RWPE2 (cell line): ENCODE measurements around the gene WIZ.
"Not testable (repeated sequence)": the region's sequence is repeated elsewhere in the genome, so short reads cannot be mapped to it uniquely, and the experiment has no call there.

Experiments used
- ATAC-seq: fragments of 200-7000 bp; cut with Tn5 transposase; 3 replicates; pipeline ENCODE4 v1.9.1; 2021; ENCODE audit warnings: low read depth
- DNase-seq: peaks from one replicate; pipeline ENCODE4 v3.0.0-alpha.2; 2020; ENCODE audit warnings: low spot score
- H3K27ac ChIP-seq: fragments of 450-650 bp; 2 replicates; pipeline ENCODE4 v1.5.1; 2017; ENCODE audit warnings: mild to moderate bottlenecking; ENCODE audit not compliant: poor library complexity, severe bottlenecking
- H3K27me3 ChIP-seq: fragments of 250-450 bp; sonication (Bioruptor Pico); 2 replicates; pipeline ENCODE4 v1.5.1; 2021; ENCODE audit warnings: mild to moderate bottlenecking, moderate library complexity; ENCODE audit not compliant: insufficient read depth, poor library complexity, severe bottlenecking
- H3K36me3 ChIP-seq: fragments of 250-450 bp; sonication (Bioruptor Pico); 2 replicates; pipeline ENCODE4 v1.5.1; 2020; ENCODE audit warnings: low read depth, mild to moderate bottlenecking, moderate library complexity
- H3K4me1 ChIP-seq: fragments of 250-450 bp; sonication (Bioruptor Pico); 2 replicates; pipeline ENCODE4 v1.5.1; 2021; ENCODE audit warnings: mild to moderate bottlenecking, moderate library complexity; ENCODE audit not compliant: insufficient read depth, poor library complexity, severe bottlenecking
- H3K4me3 ChIP-seq: fragments of 250-450 bp; sonication (Bioruptor Pico); 2 replicates; pipeline ENCODE4 v1.5.1; 2021; ENCODE audit warnings: mild to moderate bottlenecking, moderate library complexity; ENCODE audit not compliant: severe bottlenecking
- H3K9me3 ChIP-seq: fragments of 250-450 bp; sonication (Bioruptor Pico); 2 replicates; pipeline ENCODE4 v1.5.1; 2021; ENCODE audit warnings: mild to moderate bottlenecking, moderate library complexity; ENCODE audit not compliant: severe bottlenecking
- TF ChIP-seq, protein P1 (sequence below): fragments of 450-650 bp; IDR thresholded peaks from one replicate; pipeline ENCODE4 v1.5.1; 2017; ENCODE audit warnings: mild to moderate bottlenecking, moderate library complexity; ENCODE audit not compliant: poor library complexity, severe bottlenecking

Gene WIZ

DNA sequence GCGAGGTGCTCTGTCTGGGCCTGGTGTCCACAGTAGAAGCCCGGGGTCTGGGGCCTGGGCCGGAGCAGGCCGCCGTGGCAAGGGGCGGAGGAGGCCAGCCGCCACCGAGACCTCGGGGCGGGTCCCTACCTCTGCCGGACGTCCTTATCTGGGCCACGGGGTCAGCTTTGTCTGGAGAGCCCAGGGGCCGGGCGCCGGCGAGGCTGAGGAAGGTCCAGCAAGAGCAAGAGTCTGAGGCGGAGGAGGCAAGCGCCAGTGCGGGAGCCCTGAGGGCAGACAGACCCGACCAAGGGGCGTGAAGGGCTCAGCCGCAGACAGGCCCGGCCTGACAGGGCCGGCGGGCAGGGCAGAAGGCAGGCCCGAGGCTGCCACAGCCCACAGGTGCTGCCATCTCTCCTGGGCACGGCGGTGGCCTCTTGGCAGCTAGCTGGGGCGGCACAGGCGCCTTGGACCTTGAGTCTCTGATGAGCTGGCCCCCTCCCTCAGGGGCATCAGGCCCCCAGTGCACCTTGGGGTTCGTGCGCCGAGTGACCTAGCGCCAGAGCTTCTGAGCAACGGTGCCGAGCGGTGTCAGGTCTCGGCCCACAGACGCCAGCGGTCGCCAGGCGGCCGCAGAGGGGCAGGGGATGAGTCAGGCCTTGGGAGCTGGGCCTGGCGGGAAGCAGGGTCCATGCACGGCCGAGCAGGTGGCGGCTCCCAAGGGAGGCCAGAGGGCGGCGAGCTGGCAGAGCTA is 51.1 kb downstream of the WIZ start:
- ATAC-seq (no peak), DNase-seq (no peak)
- TF ChIP-seq, protein P1, sequence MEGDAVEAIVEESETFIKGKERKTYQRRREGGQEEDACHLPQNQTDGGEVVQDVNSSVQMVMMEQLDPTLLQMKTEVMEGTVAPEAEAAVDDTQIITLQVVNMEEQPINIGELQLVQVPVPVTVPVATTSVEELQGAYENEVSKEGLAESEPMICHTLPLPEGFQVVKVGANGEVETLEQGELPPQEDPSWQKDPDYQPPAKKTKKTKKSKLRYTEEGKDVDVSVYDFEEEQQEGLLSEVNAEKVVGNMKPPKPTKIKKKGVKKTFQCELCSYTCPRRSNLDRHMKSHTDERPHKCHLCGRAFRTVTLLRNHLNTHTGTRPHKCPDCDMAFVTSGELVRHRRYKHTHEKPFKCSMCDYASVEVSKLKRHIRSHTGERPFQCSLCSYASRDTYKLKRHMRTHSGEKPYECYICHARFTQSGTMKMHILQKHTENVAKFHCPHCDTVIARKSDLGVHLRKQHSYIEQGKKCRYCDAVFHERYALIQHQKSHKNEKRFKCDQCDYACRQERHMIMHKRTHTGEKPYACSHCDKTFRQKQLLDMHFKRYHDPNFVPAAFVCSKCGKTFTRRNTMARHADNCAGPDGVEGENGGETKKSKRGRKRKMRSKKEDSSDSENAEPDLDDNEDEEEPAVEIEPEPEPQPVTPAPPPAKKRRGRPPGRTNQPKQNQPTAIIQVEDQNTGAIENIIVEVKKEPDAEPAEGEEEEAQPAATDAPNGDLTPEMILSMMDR, result no peak
- peaks cover 71% of the 10 kb centered on the region for H3K36me3 ChIP-seq
- H3K9me3 ChIP-seq, result no peaks in the 10 kb centered on the region
- no peaks in the 10 kb centered on the region for H3K27me3 ChIP-seq
- H3K4me1 ChIP-seq, result no peaks in the 10 kb centered on the region
- no peak overlapping the region for H3K4me3 ChIP-seq
- no peak overlapping the region for H3K27ac ChIP-seq

DNA sequence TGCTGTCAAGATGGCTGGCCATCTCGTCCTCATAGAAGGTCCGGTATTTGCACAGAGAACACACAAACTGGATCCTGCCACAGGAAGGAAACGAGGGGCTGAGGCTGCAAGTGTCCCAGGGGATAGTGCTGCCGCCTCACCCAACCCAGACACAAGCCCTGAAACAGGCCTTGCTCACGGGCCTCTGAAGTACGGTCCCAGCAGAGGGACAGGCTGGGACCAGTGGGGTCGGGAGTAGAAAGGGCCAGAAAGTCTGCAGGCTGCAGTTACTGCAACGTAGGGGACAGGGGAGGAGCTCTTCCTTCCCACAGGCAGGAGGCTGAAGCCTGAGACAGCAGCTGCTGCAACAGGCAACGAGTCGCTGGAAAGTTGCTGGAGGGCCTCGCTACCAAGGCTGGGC is 52.0 kb downstream of the WIZ start:
- Histone ChIP-seq H3K9me3 (no peaks in the 10 kb centered on the region), H3K36me3 (peaks cover 74% of the 10 kb centered on the region), H3K27me3 (no peaks in the 10 kb centered on the region), H3K4me3 (no peak overlapping the region), H3K4me1 (no peaks in the 10 kb centered on the region), H3K27ac (no peak overlapping the region)
- TF ChIP-seq, protein P1, result no peak
- DNase-seq, result no peak
- no peak for ATAC-seq

DNA sequence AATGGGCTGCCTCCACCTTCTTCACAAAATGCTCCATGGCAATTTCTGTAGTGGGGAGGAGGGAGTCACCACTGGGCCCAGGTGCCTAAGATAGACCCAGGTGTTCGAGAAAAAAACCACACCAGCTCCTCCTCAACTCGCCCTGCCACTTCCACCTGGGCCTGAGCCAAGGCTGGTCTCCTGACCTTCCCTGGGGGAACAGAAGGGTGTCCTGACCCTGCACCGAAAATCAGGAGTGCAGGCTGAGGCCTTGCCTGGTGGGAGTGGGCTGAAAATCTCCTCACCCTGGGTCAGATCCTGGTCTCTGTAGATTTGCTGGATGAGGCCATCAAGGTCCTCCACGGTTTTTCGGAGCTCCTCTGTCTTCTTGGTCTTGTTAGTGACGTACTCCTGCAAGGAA is 52.5 kb downstream of the WIZ start:
- H3K4me3 ChIP-seq, result no peak overlapping the region
- no peaks in the 10 kb centered on the region for H3K9me3 ChIP-seq
- no peak overlapping the region for H3K27ac ChIP-seq
- TF ChIP-seq, protein P1, result no peak
- H3K27me3 ChIP-seq, result no peaks in the 10 kb centered on the region
- DNase-seq (no peak), ATAC-seq (no peak)
- no peaks in the 10 kb centered on the region for H3K4me1 ChIP-seq
- H3K36me3 ChIP-seq, result peaks cover 77% of the 10 kb centered on the region

DNA sequence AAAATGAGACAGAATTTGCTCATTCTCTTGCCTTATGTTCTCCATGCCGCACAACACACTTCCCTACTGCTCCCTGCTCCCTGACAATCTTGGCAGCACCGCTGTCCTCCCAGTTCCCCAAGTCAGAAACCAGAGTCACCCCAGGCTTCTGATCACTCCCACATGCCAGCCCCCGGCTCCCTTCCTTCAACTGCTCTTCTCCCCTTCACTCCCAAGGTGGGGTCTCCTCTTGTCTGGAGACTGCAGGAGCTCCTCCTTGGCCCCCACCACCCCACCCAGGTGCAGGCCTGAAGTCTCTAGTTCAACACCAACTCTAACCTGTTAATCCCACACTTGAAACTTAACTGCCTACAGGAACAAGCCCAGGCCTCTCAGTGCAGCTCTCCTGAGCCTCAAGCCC is 53.3 kb downstream of the WIZ start:
- H3K27ac ChIP-seq, result no peak overlapping the region
- DNase-seq (no peak), ATAC-seq (no peak)
- H3K27me3 ChIP-seq, result no peaks in the 10 kb centered on the region
- H3K4me1 ChIP-seq, result no peaks in the 10 kb centered on the region
- H3K36me3 ChIP-seq, result peaks cover 81% of the 10 kb centered on the region
- H3K9me3 ChIP-seq, result no peaks in the 10 kb centered on the region
- TF ChIP-seq, protein P1, result no peak
- no peak overlapping the region for H3K4me3 ChIP-seq

DNA sequence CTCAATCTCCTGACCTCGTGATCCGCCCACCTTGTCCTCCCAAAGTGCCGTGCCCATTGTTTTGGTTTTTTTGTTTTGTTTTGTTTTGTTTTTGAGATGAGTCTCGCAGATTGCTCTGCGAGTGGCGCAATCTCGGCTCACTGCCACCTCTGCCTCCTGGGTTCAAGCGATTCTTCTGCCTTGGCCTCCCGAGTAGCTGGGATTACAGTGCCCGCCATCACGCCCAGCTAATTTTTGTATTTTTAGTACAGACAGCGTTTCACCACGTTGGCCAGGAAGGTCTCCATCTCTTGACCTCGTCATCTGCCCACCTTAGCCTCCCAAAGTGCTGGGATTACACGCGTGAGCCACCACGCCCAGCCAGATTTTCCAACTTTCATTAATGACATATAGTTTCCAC is 54.5 kb downstream of the WIZ start:
- not testable (repeated sequence) for H3K4me1 ChIP-seq, H3K4me3 ChIP-seq, H3K27me3 ChIP-seq, H3K9me3 ChIP-seq, DNase-seq, H3K27ac ChIP-seq, ATAC-seq
- peaks cover 77% of the 10 kb centered on the region for H3K36me3 ChIP-seq
